ENCODE data around the gene IP6K3.

The IP6K3 gene

DNA sequence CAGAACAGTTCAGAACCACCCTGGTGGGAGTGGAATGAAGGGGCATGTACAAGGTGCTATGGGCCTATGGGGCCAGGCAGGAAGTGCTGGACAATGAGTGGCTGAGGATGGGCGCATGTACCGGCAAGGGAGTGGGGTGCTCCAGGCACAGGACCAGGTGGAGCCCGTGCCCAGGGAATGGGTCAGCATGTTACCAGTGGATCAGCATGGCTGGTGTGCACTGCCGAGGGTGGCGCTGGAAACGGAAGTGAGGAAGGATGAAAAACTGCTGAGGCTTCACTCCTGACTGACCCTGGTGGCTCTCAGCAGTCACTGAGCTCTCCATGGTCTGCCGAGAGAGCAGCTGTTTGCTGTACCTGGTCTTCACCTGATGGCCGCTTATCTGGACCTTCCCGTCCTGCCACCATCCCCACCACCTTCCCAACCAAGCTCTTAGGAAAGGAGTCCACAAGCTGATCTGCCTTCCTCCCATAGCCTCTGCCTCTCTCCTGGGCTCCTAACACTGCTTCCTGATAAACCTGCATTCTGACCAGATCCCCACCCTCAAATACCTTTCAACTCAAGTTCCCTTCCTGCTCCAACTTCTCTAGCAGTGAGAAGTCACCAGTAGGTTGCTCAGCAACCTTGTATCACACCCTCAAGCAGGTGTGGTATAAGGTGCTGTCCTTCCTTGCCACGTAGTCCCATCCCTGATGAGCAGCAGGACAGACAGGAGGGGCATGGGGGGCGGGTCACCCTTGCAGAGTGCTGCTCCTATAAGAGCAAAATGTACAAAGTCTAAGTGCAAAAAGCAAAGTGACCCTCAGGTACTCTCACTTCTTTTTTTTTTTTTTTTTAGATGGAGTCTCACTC, 42.3 kb downstream of the IP6K3 start:
- no peaks in the 10 kb centered on the region for H3K4me1 ChIP-seq
- no peaks in the 10 kb centered on the region for H3K27me3 ChIP-seq (ENCODE audit: control insufficient read depth, insufficient read depth, low read length)
- no peak overlapping the region for H2AFZ ChIP-seq
- H3K9ac ChIP-seq = no peak overlapping the region
- H3K4me2 ChIP-seq (ENCODE audit: low read length) = no peak overlapping the region
- H3K27ac ChIP-seq = no peak overlapping the region
- peaks cover 2% of the 10 kb centered on the region for H3K79me2 ChIP-seq
- TF ChIP-seq, protein P1, sequence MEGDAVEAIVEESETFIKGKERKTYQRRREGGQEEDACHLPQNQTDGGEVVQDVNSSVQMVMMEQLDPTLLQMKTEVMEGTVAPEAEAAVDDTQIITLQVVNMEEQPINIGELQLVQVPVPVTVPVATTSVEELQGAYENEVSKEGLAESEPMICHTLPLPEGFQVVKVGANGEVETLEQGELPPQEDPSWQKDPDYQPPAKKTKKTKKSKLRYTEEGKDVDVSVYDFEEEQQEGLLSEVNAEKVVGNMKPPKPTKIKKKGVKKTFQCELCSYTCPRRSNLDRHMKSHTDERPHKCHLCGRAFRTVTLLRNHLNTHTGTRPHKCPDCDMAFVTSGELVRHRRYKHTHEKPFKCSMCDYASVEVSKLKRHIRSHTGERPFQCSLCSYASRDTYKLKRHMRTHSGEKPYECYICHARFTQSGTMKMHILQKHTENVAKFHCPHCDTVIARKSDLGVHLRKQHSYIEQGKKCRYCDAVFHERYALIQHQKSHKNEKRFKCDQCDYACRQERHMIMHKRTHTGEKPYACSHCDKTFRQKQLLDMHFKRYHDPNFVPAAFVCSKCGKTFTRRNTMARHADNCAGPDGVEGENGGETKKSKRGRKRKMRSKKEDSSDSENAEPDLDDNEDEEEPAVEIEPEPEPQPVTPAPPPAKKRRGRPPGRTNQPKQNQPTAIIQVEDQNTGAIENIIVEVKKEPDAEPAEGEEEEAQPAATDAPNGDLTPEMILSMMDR (IDR thresholded peaks at IDR 0.05) = no peak
- H3K9me3 ChIP-seq (ENCODE audit: control insufficient read depth, low read length) = no peaks in the 10 kb centered on the region
- H3K4me3 ChIP-seq (ENCODE audit: low read depth, low read length) = no peak overlapping the region
- no peaks in the 10 kb centered on the region for H3K36me3 ChIP-seq (ENCODE audit: control insufficient read depth, insufficient read depth, low read length)

DNA sequence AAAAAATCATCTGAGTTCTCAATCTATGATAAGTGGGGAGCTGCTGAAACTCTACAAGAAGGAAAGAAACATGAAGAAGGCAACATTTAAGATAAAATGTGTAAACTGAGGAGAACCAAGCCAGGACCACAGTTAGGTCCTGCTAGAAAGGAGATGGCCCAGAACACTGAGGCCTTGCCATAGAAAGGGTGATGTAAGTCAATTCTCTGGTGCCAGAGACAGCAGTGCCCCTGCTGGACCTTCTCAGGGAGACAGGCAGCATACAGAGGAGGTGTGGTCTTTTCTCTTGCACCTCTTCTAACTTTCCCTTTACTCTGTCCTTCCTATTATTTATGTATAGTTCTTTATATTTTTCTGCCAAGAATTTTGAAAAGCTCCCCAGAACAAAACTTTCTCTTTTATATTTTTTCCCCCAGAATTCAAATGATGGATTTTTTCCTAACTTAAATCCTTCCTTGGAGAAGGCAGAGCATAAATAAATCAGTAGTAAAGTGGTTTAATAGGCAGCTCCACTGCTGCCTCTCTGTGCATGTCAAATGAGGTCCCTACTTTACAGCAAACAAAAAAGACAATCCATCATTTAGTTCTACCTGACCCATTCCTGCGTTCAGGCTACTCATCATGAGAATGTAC, 44.2 kb downstream of the IP6K3 start:
- Histone ChIP-seq H3K4me3 (ENCODE audit: low read depth, low read length) (no peak overlapping the region), H3K27ac (no peak overlapping the region), H3K4me1 (no peaks in the 10 kb centered on the region), H3K4me2 (ENCODE audit: low read length) (no peak overlapping the region), H3K36me3 (ENCODE audit: control insufficient read depth, insufficient read depth, low read length) (no peaks in the 10 kb centered on the region), H3K79me2 (peaks cover 2% of the 10 kb centered on the region), H3K9ac (no peak overlapping the region), H2AFZ (no peak overlapping the region), H3K9me3 (ENCODE audit: control insufficient read depth, low read length) (no peaks in the 10 kb centered on the region), H3K27me3 (ENCODE audit: control insufficient read depth, insufficient read depth, low read length) (no peaks in the 10 kb centered on the region)
- TF ChIP-seq, protein P1 (IDR thresholded peaks at IDR 0.05) = peak; percentile 15

DNA sequence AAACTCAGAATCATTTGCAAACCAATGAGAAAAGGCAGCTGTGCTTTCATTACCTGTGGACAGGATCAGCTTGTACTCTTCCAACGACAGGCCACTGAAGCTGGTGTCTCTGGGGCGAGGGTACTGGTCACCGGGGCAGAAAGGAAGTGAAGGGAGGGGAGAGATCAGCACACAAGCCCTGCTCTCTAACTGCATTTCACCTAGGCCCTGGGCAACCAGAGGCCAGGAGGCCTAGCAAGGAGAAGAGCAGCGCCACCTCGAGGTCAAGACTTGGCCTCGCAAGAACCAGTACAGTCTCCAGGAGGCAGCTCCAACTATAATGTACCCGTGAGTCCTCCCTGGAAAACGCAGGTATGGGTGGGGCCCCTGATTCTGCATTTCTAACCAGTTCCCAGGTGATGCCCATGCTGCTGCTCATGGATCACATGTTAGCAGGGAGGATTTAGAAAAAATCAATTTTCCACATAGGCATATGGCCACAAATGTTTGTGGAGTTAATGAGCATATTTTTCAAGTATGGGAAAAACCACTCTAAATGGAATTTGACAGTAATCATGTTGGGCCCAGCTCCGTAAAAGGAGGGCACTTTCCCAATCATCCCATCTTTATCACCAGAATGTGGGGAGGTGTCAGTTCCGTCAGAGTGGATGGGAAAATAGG, 46.2 kb downstream of the IP6K3 start:
- Histone ChIP-seq H3K4me2 (ENCODE audit: low read length) (no peak overlapping the region), H3K27ac (no peak overlapping the region), H3K9ac (no peak overlapping the region), H3K79me2 (peaks cover 2% of the 10 kb centered on the region), H3K9me3 (ENCODE audit: control insufficient read depth, low read length) (no peaks in the 10 kb centered on the region), H2AFZ (no peak overlapping the region), H3K4me3 (ENCODE audit: low read depth, low read length) (no peak overlapping the region), H3K36me3 (ENCODE audit: control insufficient read depth, insufficient read depth, low read length) (no peaks in the 10 kb centered on the region), H3K4me1 (no peaks in the 10 kb centered on the region), H3K27me3 (ENCODE audit: control insufficient read depth, insufficient read depth, low read length) (no peaks in the 10 kb centered on the region)
- TF ChIP-seq, protein P1 (IDR thresholded peaks at IDR 0.05) = peak; percentile 37

DNA sequence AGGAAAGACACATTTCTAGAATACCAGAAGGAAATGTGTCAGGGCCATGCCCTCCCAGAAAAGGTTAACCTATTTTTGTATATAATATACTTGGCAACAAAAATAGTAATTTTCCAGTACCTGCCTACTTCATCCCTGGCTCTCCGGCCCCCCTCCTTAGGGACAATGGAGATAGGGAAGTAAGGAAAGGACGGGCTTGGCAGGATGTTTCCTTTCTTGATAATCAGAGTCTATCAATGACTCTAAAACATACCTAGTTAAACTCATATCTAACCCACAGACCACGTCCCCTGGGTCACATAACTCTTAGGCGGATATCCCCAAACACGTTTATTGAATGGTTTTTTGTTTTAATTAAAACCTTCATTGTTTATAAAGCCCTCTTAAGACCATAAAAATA, 47.0 kb downstream of the IP6K3 start:
- no peak overlapping the region for H3K4me3 ChIP-seq (ENCODE audit: low read depth, low read length)
- no peaks in the 10 kb centered on the region for H3K36me3 ChIP-seq (ENCODE audit: control insufficient read depth, insufficient read depth, low read length)
- no peak overlapping the region for H3K4me2 ChIP-seq (ENCODE audit: low read length)
- H3K27me3 ChIP-seq (ENCODE audit: control insufficient read depth, insufficient read depth, low read length) = no peaks in the 10 kb centered on the region
- TF ChIP-seq, protein P1 (IDR thresholded peaks at IDR 0.05) = no peak
- no peaks in the 10 kb centered on the region for H3K9me3 ChIP-seq (ENCODE audit: control insufficient read depth, low read length)
- H3K9ac ChIP-seq = no peak overlapping the region
- no peak overlapping the region for H2AFZ ChIP-seq
- H3K4me1 ChIP-seq = no peaks in the 10 kb centered on the region
- no peak overlapping the region for H3K27ac ChIP-seq
- peaks cover 2% of the 10 kb centered on the region for H3K79me2 ChIP-seq

All from parathyroid adenoma (tissue), 2 donors.